ENCODE data around the gene EPHA1.
A peak's percentile ranks its signal among the peaks of the same experiment; 100 is the strongest.

Gene EPHA1

GRCh38 chr7:143384148-143384547 lies 24.5 kb downstream of the EPHA1 start:
- in situ Hi-C loops (cut with HindIII; ENCODE audit: low sequenced_read_pairs), result no loop called here
- TF ChIP-seq CTCF (IDR thresholded peaks at IDR 0.05; ENCODE audit: low read depth, low read length), result no peak
- no peak for DNase-seq (ENCODE audit: low read depth, low spot score)
- peak overlapping the region; percentile 95 for H3K4me3 ChIP-seq (ENCODE audit: low read depth, low read length)

GRCh38 chr7:143383642-143383957 lies 25.1 kb downstream of the EPHA1 start:
- in situ Hi-C loops (cut with HindIII; ENCODE audit: low sequenced_read_pairs), result no loop called here

GRCh38 chr7:143382791-143383641 lies 25.6 kb downstream of the EPHA1 start:
- no peak for TF ChIP-seq CTCF (IDR thresholded peaks at IDR 0.05; ENCODE audit: low read depth, low read length)
- DNase-seq (ENCODE audit: low read depth, low spot score), result no peak
- in situ Hi-C loops (cut with HindIII; ENCODE audit: low sequenced_read_pairs), result no loop called here
- H3K4me3 ChIP-seq (ENCODE audit: low read depth, low read length), result peak overlapping the region; percentile 95

More at GRCh38 chr7:143383642-143383957, 25.1 kb downstream of the EPHA1 start:
- peak overlapping the region; percentile 95 for H3K4me3 ChIP-seq (ENCODE audit: low read depth, low read length)
- DNase-seq (ENCODE audit: low read depth, low spot score), result no peak
- TF ChIP-seq CTCF (IDR thresholded peaks at IDR 0.05; ENCODE audit: low read depth, low read length), result no peak

GRCh38 chr7:143382126-143382790 lies 26.4 kb downstream of the EPHA1 start:
- H3K4me3 ChIP-seq (ENCODE audit: low read depth, low read length), result peak overlapping the region; percentile 95
- TF ChIP-seq CTCF (IDR thresholded peaks at IDR 0.05; ENCODE audit: low read depth, low read length), result no peak
- in situ Hi-C loops (cut with HindIII; ENCODE audit: low sequenced_read_pairs), result no loop called here
- no peak for DNase-seq (ENCODE audit: low read depth, low spot score)

GRCh38 chr7:143381427-143382125 lies 27.1 kb downstream of the EPHA1 start:
- peak; percentile 80 for DNase-seq (ENCODE audit: low read depth, low spot score)

More at GRCh38 chr7:143381427-143382125, 27.1 kb downstream of the EPHA1 start:
- peak overlapping the region; percentile 95 for H3K4me3 ChIP-seq (ENCODE audit: low read depth, low read length)
- in situ Hi-C loops (cut with HindIII; ENCODE audit: low sequenced_read_pairs), result no loop called here
- no peak for TF ChIP-seq CTCF (IDR thresholded peaks at IDR 0.05; ENCODE audit: low read depth, low read length)
